Measurements from ENCODE around the gene TTC16. TPM values are rescaled to one million over a fixed set of nuclear protein-coding genes. Genes with fewer than 3 reads are reported as not detected.

Gene TTC16
- total RNA-seq, 2 experiments from 2014 or later = 1.6 to 2.1 TPM

DNA sequence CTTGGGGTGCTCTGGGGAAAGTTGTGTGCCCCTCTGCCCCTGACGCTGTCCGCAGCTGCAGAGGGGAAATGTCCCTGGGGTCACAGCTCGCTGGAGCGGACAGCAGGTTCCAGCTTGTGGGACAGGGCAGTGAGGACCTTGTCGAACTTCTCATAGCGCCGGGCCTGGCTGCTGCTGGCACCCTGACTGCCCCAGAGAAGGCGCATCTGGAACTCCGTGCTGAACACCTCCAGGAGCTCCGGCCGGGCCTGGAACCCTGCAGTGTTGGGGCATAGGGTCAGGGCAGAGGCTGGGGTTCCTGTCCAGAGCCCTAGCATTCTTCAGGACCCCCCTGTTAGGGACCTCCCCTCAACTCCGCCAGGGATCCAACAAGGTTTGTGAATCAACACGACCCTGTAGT is 22.8 kb downstream of the TTC16 start:
- intact Hi-C loops (cut with DNase I, micrococcal nuclease) = loop anchor here in 1 of 2 experiments (5.0 to 10.0 kb wide), 2 partner anchors 169 to 524 kb away; no protein-coding TSS in a partner anchor
- Mint-ChIP-seq H3K4me1 (ENCODE audit: low read depth) (peaks cover 16% of the 10 kb centered on the region), H3K36me3 (ENCODE audit: low read depth) (peaks cover 40% of the 10 kb centered on the region), H3K27me3 (no peaks in the 10 kb centered on the region), H3K9me3 (no peaks in the 10 kb centered on the region), H3K4me3 (no peak overlapping the region), H3K27ac (peak overlapping the region; percentile 27)
- H3K36me3 ChIP-seq (ENCODE audit: insufficient read depth, low read length) = peaks cover 48% of the 10 kb centered on the region
- ATAC-seq (ENCODE audit: poor library complexity) (no peak), DNase-seq (no peak)
- H3K9me3 ChIP-seq (ENCODE audit: control insufficient read depth in 1 of 2, insufficient read depth in 1 of 2, low read length in 2 of 2) = no peaks in the 10 kb centered on the region
- ChIA-PET POLR2A (no interaction called here), CTCF (no interaction called here)
- no peak overlapping the region for H3K4me3 ChIP-seq (ENCODE audit: low read length)
- TF ChIP-seq, protein P1, sequence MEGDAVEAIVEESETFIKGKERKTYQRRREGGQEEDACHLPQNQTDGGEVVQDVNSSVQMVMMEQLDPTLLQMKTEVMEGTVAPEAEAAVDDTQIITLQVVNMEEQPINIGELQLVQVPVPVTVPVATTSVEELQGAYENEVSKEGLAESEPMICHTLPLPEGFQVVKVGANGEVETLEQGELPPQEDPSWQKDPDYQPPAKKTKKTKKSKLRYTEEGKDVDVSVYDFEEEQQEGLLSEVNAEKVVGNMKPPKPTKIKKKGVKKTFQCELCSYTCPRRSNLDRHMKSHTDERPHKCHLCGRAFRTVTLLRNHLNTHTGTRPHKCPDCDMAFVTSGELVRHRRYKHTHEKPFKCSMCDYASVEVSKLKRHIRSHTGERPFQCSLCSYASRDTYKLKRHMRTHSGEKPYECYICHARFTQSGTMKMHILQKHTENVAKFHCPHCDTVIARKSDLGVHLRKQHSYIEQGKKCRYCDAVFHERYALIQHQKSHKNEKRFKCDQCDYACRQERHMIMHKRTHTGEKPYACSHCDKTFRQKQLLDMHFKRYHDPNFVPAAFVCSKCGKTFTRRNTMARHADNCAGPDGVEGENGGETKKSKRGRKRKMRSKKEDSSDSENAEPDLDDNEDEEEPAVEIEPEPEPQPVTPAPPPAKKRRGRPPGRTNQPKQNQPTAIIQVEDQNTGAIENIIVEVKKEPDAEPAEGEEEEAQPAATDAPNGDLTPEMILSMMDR (IDR thresholded peaks at IDR 0.05) = no peak
- H3K27ac ChIP-seq (ENCODE audit: low read depth in 1 of 2, low read length in 2 of 2) = no peak overlapping the region
- H3K4me1 ChIP-seq (ENCODE audit: insufficient read depth, low read length) = peaks cover 22% of the 10 kb centered on the region
- H3K27me3 ChIP-seq (ENCODE audit: control insufficient read depth in 1 of 2, insufficient read depth in 2 of 2, low read length in 2 of 2) = no peaks in the 10 kb centered on the region

- Mint-ChIP-seq H3K27ac (no peak overlapping the region), H3K4me3 (no peak overlapping the region), H3K4me1 (ENCODE audit: low read depth) (peaks cover 8% of the 10 kb centered on the region), H3K9me3 (no peaks in the 10 kb centered on the region), H3K27me3 (no peaks in the 10 kb centered on the region), H3K36me3 (ENCODE audit: low read depth) (peaks cover 44% of the 10 kb centered on the region)
- no peaks in the 10 kb centered on the region for H3K9me3 ChIP-seq (ENCODE audit: control insufficient read depth in 1 of 2, insufficient read depth in 1 of 2, low read length in 2 of 2)
- ATAC-seq (ENCODE audit: poor library complexity) (no peak), DNase-seq (no peak)
- no peak overlapping the region for H3K4me3 ChIP-seq (ENCODE audit: low read length)
- intact Hi-C loops (cut with DNase I, micrococcal nuclease) = loop anchor here in 1 of 2 experiments (5.0 to 10.0 kb wide), 2 partner anchors 168 to 525 kb away; no protein-coding TSS in a partner anchor
- TF ChIP-seq, protein P1 (IDR thresholded peaks at IDR 0.05) = no peak
- ChIA-PET CTCF (no interaction called here), POLR2A (interaction anchor here (0.5 kb wide), 1 partner anchor 40 kb away, joined by 3 read pairs; no protein-coding TSS in a partner anchor)
- no peak overlapping the region for H3K27ac ChIP-seq (ENCODE audit: low read depth in 1 of 2, low read length in 2 of 2)
- H3K36me3 ChIP-seq (ENCODE audit: insufficient read depth, low read length) = peaks cover 56% of the 10 kb centered on the region
- peaks cover 12% of the 10 kb centered on the region for H3K4me1 ChIP-seq (ENCODE audit: insufficient read depth, low read length)
- no peaks in the 10 kb centered on the region for H3K27me3 ChIP-seq (ENCODE audit: control insufficient read depth in 1 of 2, insufficient read depth in 2 of 2, low read length in 2 of 2)
Observed at GRCh38 chr9:127739614-127740330, 23.9 kb downstream of the TTC16 start.

DNA sequence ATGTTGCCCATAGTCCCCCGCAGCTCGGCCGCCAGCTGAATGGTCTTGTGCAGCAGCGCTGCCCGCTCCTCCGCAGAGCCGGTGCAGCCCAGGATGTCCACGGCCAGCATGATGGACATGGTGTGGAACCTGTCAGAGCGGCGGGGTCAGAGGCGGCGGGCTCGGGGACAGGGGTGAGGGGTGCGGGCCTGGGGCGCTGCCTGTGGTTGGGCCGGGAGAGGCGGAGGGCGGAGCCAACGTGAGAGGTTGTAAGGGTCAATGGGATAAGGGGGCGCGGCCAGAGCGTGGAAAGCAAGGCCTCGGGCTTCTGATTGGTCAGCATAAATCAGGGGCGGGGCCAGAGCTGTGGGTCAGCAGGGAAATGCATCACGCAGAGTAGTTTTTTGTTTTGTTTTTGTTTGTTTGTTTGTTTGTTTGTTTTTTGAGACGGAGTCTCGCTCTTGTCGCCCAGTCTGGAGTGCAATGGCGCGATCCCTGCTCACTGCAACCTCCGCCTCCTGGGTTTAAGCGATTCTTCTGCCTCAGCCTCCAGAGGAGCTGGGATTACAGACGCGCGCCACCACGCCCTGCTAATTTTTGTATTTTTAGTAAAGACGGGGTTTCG is 26.1 kb downstream of the TTC16 start:
- Histone ChIP-seq H3K9me3 (ENCODE audit: control insufficient read depth in 1 of 2, insufficient read depth in 1 of 2, low read length in 2 of 2) (no peaks in the 10 kb centered on the region), H3K27ac (ENCODE audit: low read depth in 1 of 2, low read length in 2 of 2) (no peak overlapping the region), H3K4me3 (ENCODE audit: low read length) (no peak overlapping the region), H3K36me3 (ENCODE audit: insufficient read depth, low read length) (peaks cover 73% of the 10 kb centered on the region), H3K27me3 (ENCODE audit: control insufficient read depth in 1 of 2, insufficient read depth in 2 of 2, low read length in 2 of 2) (no peaks in the 10 kb centered on the region), H3K4me1 (ENCODE audit: insufficient read depth, low read length) (no peaks in the 10 kb centered on the region)
- ChIA-PET CTCF (no interaction called here), POLR2A (interaction anchor here (1.3 kb wide), 1 partner anchor 29 kb away, joined by 3 read pairs; no protein-coding TSS in a partner anchor)
- Mint-ChIP-seq H3K4me1 (ENCODE audit: low read depth) (peaks cover 2% of the 10 kb centered on the region), H3K36me3 (ENCODE audit: low read depth) (peaks cover 58% of the 10 kb centered on the region), H3K27ac (no peak overlapping the region), H3K4me3 (no peak overlapping the region), H3K9me3 (no peaks in the 10 kb centered on the region), H3K27me3 (no peaks in the 10 kb centered on the region)
- ATAC-seq (ENCODE audit: poor library complexity) (no peak), DNase-seq (no peak)
- intact Hi-C loops (cut with DNase I, micrococcal nuclease) = no loop called here
- TF ChIP-seq, protein P1 (IDR thresholded peaks at IDR 0.05) = no peak
